HG03135 (cell line): ENCODE results near the gene PCNT.

ENCODE experiments used
- ATAC-seq: cut with Tn5 transposase; IDR thresholded peaks from one replicate; pipeline ENCODE4 v1.9.1; 2021; ENCODE audit warnings: mild to moderate bottlenecking, moderate library complexity; ENCODE audit not compliant: unreplicated experiment

The PCNT gene

DNA sequence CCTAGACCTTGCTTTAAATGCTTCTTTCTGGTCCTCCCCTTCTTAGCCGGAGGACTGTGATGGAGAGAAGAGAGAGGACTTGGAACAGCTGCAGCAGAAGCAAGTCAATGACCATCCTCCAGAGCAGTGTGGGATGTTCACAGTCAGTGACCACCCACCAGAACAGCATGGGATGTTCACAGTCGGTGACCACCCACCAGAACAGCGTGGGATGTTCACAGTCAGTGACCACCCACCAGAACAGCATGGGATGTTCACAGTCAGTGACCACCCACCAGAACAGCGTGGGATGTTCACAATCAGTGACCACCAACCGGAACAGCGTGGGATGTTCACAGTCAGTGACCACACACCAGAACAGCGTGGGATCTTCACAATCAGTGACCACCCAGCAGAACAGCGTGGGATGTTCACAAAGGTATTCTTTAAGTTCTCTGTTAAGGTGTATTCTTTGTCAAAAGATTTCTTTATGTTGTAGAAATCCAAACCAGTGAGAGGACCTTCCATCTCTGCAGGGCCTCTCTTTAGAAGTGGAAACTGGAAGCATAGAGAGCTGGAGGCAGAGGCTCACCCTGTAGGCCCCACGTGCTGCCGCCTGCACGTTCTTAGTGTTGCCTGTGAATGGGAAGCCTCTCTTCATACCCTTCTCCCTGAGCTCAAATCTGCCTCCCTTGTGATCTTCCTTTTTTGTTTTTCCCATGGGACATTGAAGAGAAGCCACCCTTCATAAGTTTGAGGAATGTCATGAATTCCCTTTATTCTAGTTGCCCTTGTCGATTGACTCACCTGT lies 10.6 kb downstream of the PCNT start:
- no peak for ATAC-seq

DNA sequence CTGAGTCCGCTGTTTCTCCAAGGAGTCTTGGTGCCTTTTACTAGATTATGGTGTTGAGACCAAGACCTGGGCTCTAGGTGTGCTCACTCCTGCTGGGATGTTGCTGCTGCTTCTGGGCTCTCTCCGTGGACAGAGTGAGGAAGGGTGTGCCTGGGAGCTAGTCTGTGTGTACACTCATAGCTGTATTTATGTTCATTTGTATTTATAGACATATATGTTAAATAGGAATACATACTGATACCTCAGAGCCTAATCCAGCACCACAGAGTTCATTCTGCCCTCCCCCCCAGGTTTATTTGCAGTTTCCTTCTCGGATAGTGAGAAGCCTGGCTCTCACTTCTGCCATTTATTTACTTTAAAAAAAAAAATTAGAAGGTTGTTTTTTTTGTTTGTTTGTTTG lies 12.6 kb downstream of the PCNT start:
- no peak for ATAC-seq

GRCh38 chr21:46340998-46341397 lies 17.0 kb downstream of the PCNT start:
- ATAC-seq = no peak

- no peak for ATAC-seq
These were observed 20.4 kb downstream of the PCNT start for GRCh38 chr21:46344219-46344915.

DNA sequence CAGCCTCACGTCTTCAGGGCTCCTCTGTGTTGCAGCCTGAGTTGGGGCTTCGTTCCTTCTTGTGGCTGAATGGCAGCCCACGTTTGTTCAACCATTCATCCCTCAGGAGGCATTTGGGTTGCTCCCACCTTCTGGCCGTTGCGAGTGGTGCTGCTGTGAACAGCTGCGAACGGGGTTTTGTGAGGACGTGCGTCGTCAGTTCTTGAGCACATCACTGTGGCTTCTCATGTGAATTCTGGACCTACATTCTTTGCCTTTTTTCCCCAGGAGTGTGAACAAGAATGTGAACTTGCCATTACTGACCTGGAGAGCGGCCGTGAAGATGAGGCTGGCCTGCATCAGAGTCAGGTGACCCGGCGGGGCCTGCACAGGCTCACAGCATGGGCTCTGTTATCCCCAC lies 21.9 kb downstream of the PCNT start:
- no peak for ATAC-seq

DNA sequence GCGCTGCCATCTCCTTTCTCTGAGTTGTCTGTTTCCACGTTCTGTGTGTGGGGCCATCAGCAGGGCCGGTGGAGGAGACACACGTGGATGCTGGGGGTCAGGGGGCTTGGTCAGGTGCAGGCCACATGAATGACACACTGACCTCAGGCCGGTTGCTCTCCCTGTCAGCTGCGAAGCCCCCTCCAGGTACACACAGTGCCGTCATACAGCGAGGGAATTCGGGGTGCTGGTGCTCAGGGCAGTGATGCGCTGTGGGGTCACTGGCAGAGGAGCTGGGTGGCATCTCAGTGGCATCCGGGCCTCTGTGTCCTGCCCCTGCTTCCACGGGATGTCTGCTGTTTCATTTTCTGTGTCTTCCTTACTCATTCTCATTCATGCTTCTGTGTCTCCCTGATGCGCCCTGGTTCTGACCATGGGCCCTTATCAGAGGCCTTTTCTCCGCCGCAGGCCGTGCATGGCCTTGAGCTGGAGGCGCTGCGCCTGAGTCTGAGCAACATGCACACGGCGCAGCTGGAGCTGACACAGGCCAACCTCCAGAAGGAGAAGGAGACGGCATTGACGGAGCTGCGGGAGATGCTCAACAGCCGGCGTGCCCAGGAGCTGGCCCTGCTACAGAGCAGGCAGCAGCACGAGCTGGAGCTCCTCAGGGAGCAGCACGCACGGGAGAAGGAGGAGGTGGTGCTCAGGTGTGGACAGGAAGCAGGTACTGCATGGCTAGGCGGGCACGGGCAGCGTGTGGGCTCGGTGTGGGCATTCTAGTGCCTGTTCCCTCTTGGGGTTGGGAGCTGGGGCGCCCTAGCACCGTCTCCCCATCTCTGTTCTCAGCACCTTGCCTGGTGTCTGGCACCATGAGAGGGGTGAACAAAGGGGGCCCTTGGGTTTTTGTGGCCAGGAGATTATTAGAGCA lies 22.6 kb downstream of the PCNT start:
- ATAC-seq = no peak

DNA sequence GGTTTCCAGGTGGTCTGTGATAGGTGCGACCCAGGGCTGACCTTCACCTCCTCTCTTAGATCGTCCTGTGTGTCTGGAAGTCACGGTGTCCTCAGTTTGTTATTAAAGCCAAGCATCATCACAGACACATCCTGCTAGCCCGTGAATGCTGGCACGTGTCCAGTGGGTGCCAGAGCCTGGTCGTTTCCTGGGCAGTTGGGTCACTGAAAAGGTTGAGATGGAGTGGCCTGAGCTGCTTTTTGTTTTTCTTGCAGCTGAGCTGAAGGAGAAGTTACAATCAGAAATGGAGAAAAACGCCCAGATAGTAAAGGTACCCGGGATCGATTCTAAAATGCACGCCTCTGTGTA lies 23.2 kb downstream of the PCNT start:
- ATAC-seq = no peak

GRCh38 chr21:46347791-46348381 lies 23.9 kb downstream of the PCNT start:
- ATAC-seq = no peak

- ATAC-seq = no peak
These were observed 25.3 kb downstream of the PCNT start for GRCh38 chr21:46349134-46349760.

DNA sequence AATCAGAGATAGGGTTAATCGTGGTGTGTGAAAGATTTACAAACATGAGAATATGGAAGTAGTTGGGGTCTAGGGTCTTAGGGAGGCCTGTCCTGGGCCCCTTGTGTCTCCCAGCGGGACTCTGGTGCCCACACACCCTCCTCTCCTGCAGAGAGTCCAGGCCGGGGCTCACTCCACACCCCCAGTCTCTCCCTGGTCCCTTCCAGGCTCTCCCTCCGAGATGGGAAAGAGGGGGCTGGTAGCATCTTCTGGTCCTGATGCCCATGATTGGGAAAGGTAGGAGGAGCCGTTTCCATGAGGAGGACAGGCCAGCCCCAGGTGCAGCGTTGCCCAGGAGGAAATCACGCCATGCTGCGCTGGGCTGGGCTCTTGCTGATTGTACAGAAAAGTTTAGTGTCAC lies 26.6 kb downstream of the PCNT start:
- no peak for ATAC-seq

DNA sequence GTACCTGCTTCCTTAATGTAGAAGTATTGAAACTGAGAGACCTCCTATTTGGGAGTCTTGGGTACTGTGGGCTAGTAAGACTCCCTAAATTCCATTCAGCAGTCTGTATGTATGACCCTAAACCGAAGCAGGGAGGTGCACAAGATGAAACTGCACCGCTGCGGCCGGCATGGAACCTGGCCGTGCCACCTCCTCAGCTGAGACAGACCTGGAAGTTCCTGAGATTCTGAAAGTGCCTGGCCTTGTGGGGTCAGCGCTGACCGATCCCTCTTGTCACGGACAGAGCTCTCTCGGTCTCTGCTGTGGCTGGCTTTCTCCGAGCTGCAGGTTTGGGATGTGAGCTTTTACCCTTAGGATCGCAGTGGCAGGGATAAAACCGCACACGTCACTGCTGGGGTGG lies 27.0 kb downstream of the PCNT start:
- no peak for ATAC-seq

- ATAC-seq = no peak
These were observed 27.7 kb downstream of the PCNT start for GRCh38 chr21:46351476-46352163.

DNA sequence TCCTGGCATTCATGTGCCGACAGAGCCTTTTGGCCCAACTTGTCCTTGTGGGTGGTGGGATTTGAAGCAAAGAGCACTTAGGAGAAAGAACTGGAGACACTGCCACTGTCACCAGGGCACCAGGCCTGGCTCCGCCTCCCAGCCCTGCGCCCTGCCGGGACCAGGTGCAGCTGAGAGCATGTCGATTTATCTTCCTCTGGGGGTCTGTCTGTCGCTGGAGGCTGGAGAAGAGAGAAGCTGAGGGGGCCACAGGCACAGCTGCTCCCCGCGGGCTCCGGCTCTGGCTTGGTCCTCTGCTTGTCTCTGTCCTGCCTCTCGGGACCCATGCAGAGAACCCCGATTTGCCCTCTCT lies 28.2 kb downstream of the PCNT start:
- no peak for ATAC-seq

DNA sequence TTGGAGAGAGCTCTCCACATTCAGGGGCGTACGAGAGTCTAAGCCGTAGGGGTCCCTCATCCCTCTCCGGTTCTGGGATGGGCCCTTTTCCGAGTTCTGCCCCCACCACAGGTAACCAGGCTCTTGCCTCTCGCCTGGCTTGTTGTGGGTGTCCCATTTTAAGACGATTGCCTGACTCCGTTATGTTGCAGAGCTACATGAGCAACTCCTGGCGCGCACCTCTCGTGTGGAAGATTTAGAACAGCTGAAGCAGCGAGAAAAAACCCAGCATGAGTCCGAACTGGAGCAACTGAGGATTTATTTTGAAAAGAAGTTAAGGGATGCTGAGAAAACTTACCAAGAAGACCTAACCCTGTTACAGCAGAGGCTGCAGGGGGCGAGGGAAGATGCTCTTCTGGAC lies 29.0 kb downstream of the PCNT start:
- no peak for ATAC-seq

- no peak for ATAC-seq
These were observed 30.1 kb downstream of the PCNT start for GRCh38 chr21:46354046-46354445.

DNA sequence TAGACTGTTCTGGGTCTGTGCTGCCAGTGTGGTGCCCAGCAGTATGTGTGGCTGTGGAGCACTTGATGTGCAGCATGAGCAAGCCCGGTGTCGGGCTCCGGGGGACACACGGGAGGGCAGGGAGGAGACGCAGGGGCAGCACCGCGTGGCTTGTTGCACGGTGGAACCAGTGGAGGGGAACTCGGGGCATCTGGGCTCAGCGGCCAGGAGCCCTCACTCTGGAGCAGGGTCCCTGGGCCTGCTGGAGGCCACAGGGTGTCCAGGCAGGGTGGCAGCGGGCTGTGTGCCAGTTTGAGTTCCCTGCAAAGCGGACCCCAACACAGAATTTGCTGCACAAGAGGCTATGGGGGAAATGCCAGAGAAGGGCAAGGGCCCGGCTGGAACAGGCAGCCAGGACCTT lies 30.6 kb downstream of the PCNT start:
- no peak for ATAC-seq

- ATAC-seq = no peak
These were observed 31.4 kb downstream of the PCNT start for GRCh38 chr21:46355161-46356004.

DNA sequence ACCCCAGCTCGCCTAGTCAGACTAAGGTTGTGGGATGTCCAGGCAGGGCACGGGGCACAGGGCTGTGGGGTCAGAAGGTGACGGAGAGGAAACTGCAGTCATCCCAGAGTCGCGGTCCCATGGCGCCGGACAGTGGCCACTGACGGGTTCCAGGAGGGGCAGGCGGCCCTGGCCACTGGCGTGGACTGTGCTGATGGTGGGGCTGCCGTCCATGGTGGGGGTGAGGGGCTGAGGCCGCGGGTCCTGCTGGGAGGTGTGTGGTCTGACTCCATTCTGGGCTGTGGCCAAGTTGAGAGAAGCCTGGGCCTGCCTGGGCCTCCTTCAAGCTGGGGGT lies 32.0 kb downstream of the PCNT start:
- no peak for ATAC-seq

- ATAC-seq = no peak
These were observed 32.8 kb downstream of the PCNT start for GRCh38 chr21:46356494-46357334.
